Kidney capillary endothelial cell (primary cell): ENCODE results near the gene ARHGAP25.
"Not testable (repeated sequence)": the region's sequence is repeated elsewhere in the genome, so short reads cannot be mapped to it uniquely, and the experiment has no call there.

Source experiments
- DNase-seq: peaks from one replicate; pipeline ENCODE4 v3.0.0-alpha.2; 2018; ENCODE audit warnings: low spot score

ARHGAP25 gene

GRCh38 chr2:68799140-68800026, 64.8 kb downstream of the ARHGAP25 start:
- no peak for DNase-seq

GRCh38 chr2:68800027-68800401, 65.4 kb downstream of the ARHGAP25 start:
- DNase-seq, result no peak

- DNase-seq, result no peak
Measured at GRCh38 chr2:68800517-68800916, 65.9 kb downstream of the ARHGAP25 start.

- not testable (repeated sequence) for DNase-seq
Measured at GRCh38 chr2:68802161-68802560, 67.5 kb downstream of the ARHGAP25 start.

- no peak for DNase-seq
Measured at GRCh38 chr2:68805025-68805424, 70.4 kb downstream of the ARHGAP25 start.

- DNase-seq, result peak; percentile 28
Measured at GRCh38 chr2:68806511-68807109, 72.0 kb downstream of the ARHGAP25 start.

GRCh38 chr2:68807821-68808266, 73.2 kb downstream of the ARHGAP25 start:
- peak; percentile 38 for DNase-seq

GRCh38 chr2:68809324-68810240, 75.0 kb downstream of the ARHGAP25 start:
- no peak for DNase-seq

- peak; percentile 79 for DNase-seq
Measured at GRCh38 chr2:68811364-68811763, 76.8 kb downstream of the ARHGAP25 start.

GRCh38 chr2:68812251-68812650, 77.6 kb downstream of the ARHGAP25 start:
- no peak for DNase-seq

GRCh38 chr2:68813596-68813995, 79.0 kb downstream of the ARHGAP25 start:
- no peak for DNase-seq

- DNase-seq, result no peak
Measured at GRCh38 chr2:68817306-68817705, 82.7 kb downstream of the ARHGAP25 start.

- no peak for DNase-seq
Measured at GRCh38 chr2:68819556-68819955, 84.9 kb downstream of the ARHGAP25 start.

GRCh38 chr2:68822207-68822872, 87.7 kb downstream of the ARHGAP25 start:
- DNase-seq, result no peak

- DNase-seq, result no peak
Measured at GRCh38 chr2:68824831-68825230, 90.2 kb downstream of the ARHGAP25 start.

- no peak for DNase-seq
Measured at GRCh38 chr2:68825866-68826265, 91.3 kb downstream of the ARHGAP25 start.

- no peak for DNase-seq
Measured at GRCh38 chr2:68827666-68828065, 93.1 kb downstream of the ARHGAP25 start.

GRCh38 chr2:68828887-68829708, 94.5 kb downstream of the ARHGAP25 start:
- peak; percentile 97 for DNase-seq

GRCh38 chr2:68829749-68830148, 95.1 kb downstream of the ARHGAP25 start:
- DNase-seq, result no peak

GRCh38 chr2:68831686-68832232, 97.1 kb downstream of the ARHGAP25 start:
- no peak for DNase-seq
